NB4 (cell line): ENCODE measurements around the gene RERE.

Source experiments
- MYC ChIP-seq: IDR thresholded peaks from 2 replicates; pipeline ENCODE4 v1.6.1; 2011; ENCODE audit warnings: low read depth, low read length
- POLR2A ChIP-seq: IDR thresholded peaks from 2 replicates; pipeline ENCODE4 v1.6.1; 2011; ENCODE audit warnings: mild to moderate bottlenecking; ENCODE audit not compliant: insufficient read length; ENCODE audit errors: extremely low read depth
- TF ChIP-seq, protein P1 (sequence below): IDR thresholded peaks from one replicate; pipeline ENCODE4 v1.5.1; 2012; ENCODE audit warnings: low read depth, low read length

GRCh38 chr1:8863138-8863537, 45.7 kb upstream of the RERE start:
- TF ChIP-seq POLR2A (no peak), MYC (no peak)
- TF ChIP-seq, protein P1, sequence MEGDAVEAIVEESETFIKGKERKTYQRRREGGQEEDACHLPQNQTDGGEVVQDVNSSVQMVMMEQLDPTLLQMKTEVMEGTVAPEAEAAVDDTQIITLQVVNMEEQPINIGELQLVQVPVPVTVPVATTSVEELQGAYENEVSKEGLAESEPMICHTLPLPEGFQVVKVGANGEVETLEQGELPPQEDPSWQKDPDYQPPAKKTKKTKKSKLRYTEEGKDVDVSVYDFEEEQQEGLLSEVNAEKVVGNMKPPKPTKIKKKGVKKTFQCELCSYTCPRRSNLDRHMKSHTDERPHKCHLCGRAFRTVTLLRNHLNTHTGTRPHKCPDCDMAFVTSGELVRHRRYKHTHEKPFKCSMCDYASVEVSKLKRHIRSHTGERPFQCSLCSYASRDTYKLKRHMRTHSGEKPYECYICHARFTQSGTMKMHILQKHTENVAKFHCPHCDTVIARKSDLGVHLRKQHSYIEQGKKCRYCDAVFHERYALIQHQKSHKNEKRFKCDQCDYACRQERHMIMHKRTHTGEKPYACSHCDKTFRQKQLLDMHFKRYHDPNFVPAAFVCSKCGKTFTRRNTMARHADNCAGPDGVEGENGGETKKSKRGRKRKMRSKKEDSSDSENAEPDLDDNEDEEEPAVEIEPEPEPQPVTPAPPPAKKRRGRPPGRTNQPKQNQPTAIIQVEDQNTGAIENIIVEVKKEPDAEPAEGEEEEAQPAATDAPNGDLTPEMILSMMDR: no peak
